PC-3 (cell line): ENCODE data around the gene MAN2A2. TPM values are rescaled to one million over a fixed set of nuclear protein-coding genes. Genes with fewer than 3 reads are reported as not detected.
"Not testable (repeated sequence)": the region's sequence is repeated elsewhere in the genome, so short reads cannot be mapped to it uniquely, and the experiment has no call there.

ENCODE experiments used
- ATAC-seq: fragments of 200-7000 bp; cut with Tn5 transposase; 2 replicates; pipeline ENCODE4 v1.9.1; 2020; ENCODE audit warnings: mild to moderate bottlenecking, moderate library complexity
- BruUV-seq: library from RNA; stranded (reverse); fragments of 400-500 nt; replicated peaks from 2 replicates; lab custom pipeline; 2021; lab: Mats Ljungman, UMichigan
- CTCF ChIA-PET: fragments of 300-600 bp; sonication (Branson Sonifier 250); formaldehyde crosslinking; loops from one replicate; lab custom pipeline; 2022; ENCODE audit warnings: antibody characterized with exemption; lab: Charles Lee
- POLR2A ChIA-PET: fragments of 300-600 bp; sonication (Branson Sonifier 250); formaldehyde crosslinking; loops from one replicate; lab custom pipeline; 2022; ENCODE audit warnings: antibody characterized with exemption; ENCODE audit not compliant: unreplicated experiment; lab: Charles Lee
- DNase-seq: peaks from one replicate; pipeline ENCODE4 v3.0.0-alpha.2; 2015
- H2AFZ ChIP-seq: fragments of 300-600 bp; sonication (generic); 2 replicates; pipeline ENCODE4 v1.6.0; 2016; ENCODE audit warnings: antibody characterized with exemption, low read length
- H3F3A ChIP-seq: fragments of 300-600 bp; sonication (generic); one replicate; pipeline ENCODE4 v1.6.0; 2017; ENCODE audit warnings: antibody characterized with exemption, low read length, control low read depth, mild to moderate bottlenecking; ENCODE audit not compliant: unreplicated experiment
- H3K27ac ChIP-seq: fragments of 300-600 bp; sonication (generic); 2 replicates; pipeline ENCODE4 v1.5.1; 2016; ENCODE audit warnings: mild to moderate bottlenecking, low read length
- H3K27me3 ChIP-seq: fragments of 300-600 bp; sonication (generic); 2 replicates; pipeline ENCODE4 v1.6.1; 2016; ENCODE audit warnings: low read length, mixed read lengths
- H3K36me3 ChIP-seq: fragments of 300-600 bp; sonication (generic); 2 replicates; pipeline ENCODE4 v1.6.1; 2016; ENCODE audit warnings: low read depth, mixed run types, low read length, mixed read lengths
- H3K4me1 ChIP-seq: fragments of 300-600 bp; sonication (generic); 2 replicates; pipeline ENCODE4 v1.5.1; 2016; ENCODE audit warnings: low read length; ENCODE audit not compliant: insufficient read depth
- H3K4me2 ChIP-seq: fragments of 300-600 bp; sonication (generic); 2 replicates; pipeline ENCODE4 v1.6.0; 2016; ENCODE audit warnings: low read length
- H3K4me3 ChIP-seq: fragments of 300-600 bp; sonication (generic); 2 replicates; pipeline ENCODE4 v1.5.1; 2016; ENCODE audit warnings: mild to moderate bottlenecking, low read length, mixed read lengths
- H3K79me2 ChIP-seq: fragments of 300-600 bp; sonication (generic); 2 replicates; pipeline ENCODE4 v1.6.1; 2017; ENCODE audit warnings: low read length, mixed read lengths
- H3K9ac ChIP-seq: fragments of 300-600 bp; sonication (generic); 2 replicates; pipeline ENCODE4 v1.6.0; 2016; ENCODE audit warnings: mild to moderate bottlenecking, low read length
- H3K9me2 ChIP-seq: fragments of 300-600 bp; sonication (generic); replicated peaks from 2 replicates; pipeline ENCODE4 v1.6.1; 2016; ENCODE audit warnings: mixed run types, low read length, mixed read lengths
- H3K9me3 ChIP-seq: fragments of 300-600 bp; sonication (generic); 2 replicates; pipeline ENCODE4 v1.6.1; 2016; ENCODE audit warnings: low read length, mixed read lengths
- H4K20me1 ChIP-seq: fragments of 300-600 bp; sonication (generic); 2 replicates; pipeline ENCODE4 v1.6.1; 2016; ENCODE audit warnings: low read length, mixed read lengths
- EZH2 ChIP-seq: fragments of 300-600 bp; sonication (generic); IDR thresholded peaks from one replicate; pipeline ENCODE4 v1.6.1; 2017; ENCODE audit warnings: antibody characterized with exemption, mild to moderate bottlenecking, low read length; ENCODE audit not compliant: unreplicated experiment
- EZH2phosphoT487 ChIP-seq: fragments of 300-600 bp; sonication (generic); IDR thresholded peaks from 2 replicates; pipeline ENCODE4 v1.6.1; 2018; ENCODE audit warnings: mild to moderate bottlenecking, antibody characterized with exemption, low read length, borderline replicate concordance
- intact Hi-C: fragments of 100-400 bp; cut with micrococcal nuclease; formaldehyde crosslinking; loops from 2 replicates; pipeline ENCODE4 v1.9.0; 2023
- total RNA-seq: library from RNA; depleted of rRNA; stranded (reverse); fragments of >200 nt; gene quantifications from 2 replicates; pipeline ENCODE4 v1.2.3, GENCODE V29; 2014
- TF ChIP-seq, protein P1 (sequence below): fragments of 300-600 bp; sonication (generic); conservative IDR thresholded peaks from 2 replicates; pipeline ENCODE4 v1.5.1; 2017; ENCODE audit warnings: antibody characterized with exemption, low read depth, mild to moderate bottlenecking, low read length

MAN2A2 gene
- total RNA-seq, 1 experiment from 2014 or later: 19.8 TPM

DNA sequence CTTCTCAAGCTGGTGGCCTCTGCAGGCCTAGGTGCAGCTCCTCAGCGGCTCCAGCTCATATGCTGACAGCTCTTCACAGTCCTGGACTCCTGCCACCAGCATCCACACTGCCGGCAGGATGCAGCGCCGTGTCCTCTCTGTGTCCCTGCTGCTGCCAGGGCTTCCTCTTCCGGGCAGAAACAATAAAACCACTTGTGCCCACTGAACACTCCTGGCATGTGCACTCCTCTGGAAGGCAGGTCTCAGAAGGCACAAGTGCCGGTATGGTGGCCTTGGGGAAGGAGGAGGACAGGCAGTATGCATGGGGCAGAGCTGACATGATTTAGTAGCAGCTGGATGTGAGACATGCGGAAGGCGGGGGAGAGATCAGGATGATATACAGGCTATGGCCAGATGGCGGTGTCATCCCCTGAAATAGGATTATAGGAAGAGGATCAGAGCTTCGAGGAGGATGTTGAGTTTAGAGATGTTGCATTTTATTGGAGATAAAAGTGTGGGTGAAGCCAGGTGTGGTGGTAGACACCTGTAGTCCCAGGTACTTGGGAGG is 7.5 kb upstream of the MAN2A2 start:
- no peak overlapping the region for H3K4me3 ChIP-seq
- BruUV-seq: no TSS peak
- ChIA-PET CTCF (no interaction called here), POLR2A (no interaction called here)
- no peak overlapping the region for H3K9ac ChIP-seq
- H3F3A ChIP-seq: no peaks in the 10 kb centered on the region
- TF ChIP-seq, protein P1, sequence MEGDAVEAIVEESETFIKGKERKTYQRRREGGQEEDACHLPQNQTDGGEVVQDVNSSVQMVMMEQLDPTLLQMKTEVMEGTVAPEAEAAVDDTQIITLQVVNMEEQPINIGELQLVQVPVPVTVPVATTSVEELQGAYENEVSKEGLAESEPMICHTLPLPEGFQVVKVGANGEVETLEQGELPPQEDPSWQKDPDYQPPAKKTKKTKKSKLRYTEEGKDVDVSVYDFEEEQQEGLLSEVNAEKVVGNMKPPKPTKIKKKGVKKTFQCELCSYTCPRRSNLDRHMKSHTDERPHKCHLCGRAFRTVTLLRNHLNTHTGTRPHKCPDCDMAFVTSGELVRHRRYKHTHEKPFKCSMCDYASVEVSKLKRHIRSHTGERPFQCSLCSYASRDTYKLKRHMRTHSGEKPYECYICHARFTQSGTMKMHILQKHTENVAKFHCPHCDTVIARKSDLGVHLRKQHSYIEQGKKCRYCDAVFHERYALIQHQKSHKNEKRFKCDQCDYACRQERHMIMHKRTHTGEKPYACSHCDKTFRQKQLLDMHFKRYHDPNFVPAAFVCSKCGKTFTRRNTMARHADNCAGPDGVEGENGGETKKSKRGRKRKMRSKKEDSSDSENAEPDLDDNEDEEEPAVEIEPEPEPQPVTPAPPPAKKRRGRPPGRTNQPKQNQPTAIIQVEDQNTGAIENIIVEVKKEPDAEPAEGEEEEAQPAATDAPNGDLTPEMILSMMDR: 0 out of 2 replicates have a peak, but pooled peaks have one; percentile 25
- no peak for TF ChIP-seq EZH2
- H2AFZ ChIP-seq: no peak overlapping the region
- no peaks in the 10 kb centered on the region for H4K20me1 ChIP-seq
- no peaks in the 10 kb centered on the region for H3K9me3 ChIP-seq
- H3K79me2 ChIP-seq: no peaks in the 10 kb centered on the region
- H3K9me2 ChIP-seq: no peaks in the 10 kb centered on the region
- no peaks in the 10 kb centered on the region for H3K27me3 ChIP-seq
- no peak; the same call in 1 of the 2 replicates for ATAC-seq
- intact Hi-C loops: no loop called here
- no peak for DNase-seq
- no peak overlapping the region for H3K27ac ChIP-seq
- no peak overlapping the region for H3K4me2 ChIP-seq
- H3K4me1 ChIP-seq: no peaks in the 10 kb centered on the region
- H3K36me3 ChIP-seq: no peaks in the 10 kb centered on the region

DNA sequence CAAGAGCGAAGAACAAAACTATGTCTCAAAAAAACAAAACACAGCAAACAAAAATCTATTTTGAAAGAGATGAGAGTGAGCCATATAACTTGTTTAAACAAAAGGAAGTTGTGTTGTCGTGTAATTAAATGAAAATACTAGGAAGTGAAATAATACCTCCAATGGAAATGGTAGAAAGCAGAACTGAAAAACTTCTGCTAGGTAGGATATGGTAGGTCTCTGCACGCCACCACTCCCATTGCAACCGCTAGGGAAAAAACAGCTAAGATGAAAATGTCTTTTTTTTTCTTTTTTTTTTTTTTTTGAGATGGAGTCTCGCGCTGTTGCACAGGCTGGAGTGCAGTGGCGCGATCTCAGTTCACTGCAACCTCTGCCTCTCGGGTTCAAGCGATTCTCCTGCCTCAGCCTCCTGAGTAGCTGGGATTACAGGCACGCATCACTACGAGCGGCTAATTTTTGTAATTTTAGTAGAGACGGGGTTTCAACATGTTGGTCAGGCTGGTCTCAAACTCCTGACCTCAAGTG is 5.9 kb upstream of the MAN2A2 start:
- H3K36me3 ChIP-seq, ATAC-seq, H3K4me2 ChIP-seq, H3K27ac ChIP-seq, intact Hi-C loops, DNase-seq, H3K4me3 ChIP-seq, H4K20me1 ChIP-seq, CTCF ChIA-PET, H3K4me1 ChIP-seq, H3F3A ChIP-seq, H3K79me2 ChIP-seq, H3K9me2 ChIP-seq, H3K27me3 ChIP-seq, H3K9me3 ChIP-seq, BruUV-seq, POLR2A ChIA-PET, H3K9ac ChIP-seq, H2AFZ ChIP-seq: not testable (repeated sequence)

DNA sequence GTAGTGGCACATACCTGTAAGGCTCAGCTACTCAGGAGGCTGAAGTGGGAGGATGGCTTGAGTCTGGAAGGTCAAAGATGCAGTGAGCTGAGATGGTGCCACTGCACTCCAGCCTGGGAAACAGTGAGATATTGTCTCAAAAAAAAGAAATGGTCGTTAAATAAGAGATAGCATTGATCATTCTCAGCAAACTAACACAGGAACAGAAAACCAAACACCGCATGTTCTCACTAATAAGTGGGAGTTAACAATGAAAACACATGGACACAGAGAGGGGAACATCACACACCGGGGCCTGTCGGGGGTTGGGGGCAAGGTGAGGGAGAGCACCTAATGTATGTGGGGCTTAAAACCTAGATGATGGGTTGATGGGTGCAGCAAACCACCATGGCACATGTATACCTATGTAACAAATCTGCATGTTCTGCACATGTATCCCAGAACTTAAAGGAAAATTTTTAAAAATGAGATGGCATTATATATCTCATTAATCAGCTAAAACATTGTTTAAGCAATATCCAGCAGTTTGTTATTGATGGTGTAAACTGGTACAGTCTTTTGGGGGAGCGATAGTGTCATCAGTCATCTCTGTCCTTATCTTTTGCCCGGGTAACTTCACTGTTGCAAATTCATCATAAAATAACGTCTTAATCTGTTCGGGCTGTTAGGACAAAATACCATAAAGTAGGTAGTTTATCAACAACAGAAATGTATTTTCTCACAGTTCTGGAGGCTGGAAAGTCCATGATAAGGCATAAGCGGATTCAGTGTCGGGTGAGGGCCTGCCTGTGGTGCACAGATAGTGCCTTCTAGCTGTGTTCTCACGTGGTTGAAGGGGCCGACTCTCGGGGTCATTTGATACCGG is 1.7 kb upstream of the MAN2A2 start:
- H3K9ac ChIP-seq: peak overlapping the region; percentile 64
- no TSS peak for BruUV-seq
- ChIA-PET CTCF (no interaction called here), POLR2A (interaction anchor here (1.0 kb wide), 1 partner anchor 33 kb away, joined by 3 read pairs; the partner anchor contains the start of gene UNC45A)
- no peaks in the 10 kb centered on the region for H3K9me3 ChIP-seq
- peak overlapping the region; percentile 96 for H2AFZ ChIP-seq
- no peaks in the 10 kb centered on the region for H3F3A ChIP-seq
- intact Hi-C loops: loop anchor here (2.0 kb wide), 1 partner anchor 29 kb away; no protein-coding TSS in a partner anchor
- ATAC-seq (no peak), DNase-seq (no peak)
- H3K4me1 ChIP-seq: peaks cover 13% of the 10 kb centered on the region
- peaks cover 4% of the 10 kb centered on the region; the same call in 1 of the 2 replicates for H3K36me3 ChIP-seq
- H3K27ac ChIP-seq: no peak overlapping the region
- no peaks in the 10 kb centered on the region for H3K27me3 ChIP-seq
- no peak for TF ChIP-seq EZH2phosphoT487
- TF ChIP-seq EZH2: no peak
- no peaks in the 10 kb centered on the region for H4K20me1 ChIP-seq
- H3K9me2 ChIP-seq: no peaks in the 10 kb centered on the region
- peak overlapping the region; percentile 88 for H3K4me3 ChIP-seq
- peak overlapping the region; percentile 91 for H3K4me2 ChIP-seq
- H3K79me2 ChIP-seq: peaks cover 16% of the 10 kb centered on the region; the same call in 1 of the 2 replicates
